ENCODE data around the gene RSU1.

DNA sequence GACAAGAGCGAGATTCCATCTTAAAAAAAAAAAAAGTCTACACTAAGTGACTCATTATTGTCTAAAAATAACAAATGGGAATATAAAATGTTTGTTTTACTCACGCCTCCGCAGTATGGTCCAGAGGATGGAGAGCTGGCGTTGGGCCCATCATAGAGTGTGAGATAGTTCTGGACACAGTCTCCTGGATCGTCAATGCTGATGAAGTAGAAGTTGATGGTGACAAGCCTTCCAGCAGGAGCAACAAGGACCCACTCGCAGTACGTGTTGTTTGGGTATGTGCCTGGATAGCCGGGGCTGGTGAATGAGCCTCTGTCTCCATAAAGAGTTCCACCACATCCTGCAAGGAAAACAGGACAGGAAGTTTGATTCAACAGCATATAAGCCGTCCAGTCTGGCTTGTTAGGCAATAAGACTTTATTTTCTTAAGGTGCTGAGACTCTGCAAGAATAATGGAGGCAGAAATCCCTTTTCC is 11.5 kb upstream of the RSU1 start:
- TF ChIP-seq CTCF (conservative IDR thresholded peaks at IDR 0.05 in 1 of 2, IDR thresholded peaks at IDR 0.05 in 1 of 2; ENCODE audit: low read depth in 1 of 2, low read length in 2 of 2): no peak
- TF ChIP-seq EZH2 (IDR thresholded peaks at IDR 0.05; ENCODE audit: low read length, missing control alignments): no peak
